MCF 10A (cell line): ENCODE data around the gene CD99. TPM values are rescaled to one million over a fixed set of nuclear protein-coding genes. Genes with fewer than 3 reads are reported as not detected.

Experiments used
- BruUV-seq: library from RNA; stranded (reverse); fragments of 400-500 nt; replicated peaks from 2 replicates; lab custom pipeline; 2021; lab: Mats Ljungman, UMichigan
- CTCF ChIA-PET: fragments of 300-600 bp; sonication (Branson Sonifier 250); formaldehyde crosslinking; extraction: SDS; loops from one replicate; lab custom pipeline; 2021; ENCODE audit warnings: antibody characterized with exemption, inconsistent platforms; lab: Yijun Ruan, JAX
- POLR2A ChIA-PET: fragments of 300-600, 350-650 bp; sonication (Branson Sonifier 250); formaldehyde crosslinking; extraction: SDS; loops from one replicate; lab custom pipeline; 2020; ENCODE audit warnings: antibody characterized with exemption, inconsistent platforms; lab: Yijun Ruan, JAX
- DNase-seq: peaks from one replicate; pipeline ENCODE4 v3.0.0-alpha.2; 2018; ENCODE audit not compliant: unreplicated experiment
- H3K27ac Mint-ChIP-seq: one replicate; pipeline ENCODE4 v1.8.0; 2022; ENCODE audit warnings: mild to moderate bottlenecking, low read depth, mixed read lengths; ENCODE audit not compliant: unreplicated experiment
- H3K27me3 Mint-ChIP-seq: one replicate; pipeline ENCODE4 v1.8.0; 2022; ENCODE audit warnings: mixed read lengths; ENCODE audit not compliant: insufficient read depth, unreplicated experiment
- H3K36me3 Mint-ChIP-seq: one replicate; pipeline ENCODE4 v1.8.0; 2022; ENCODE audit warnings: mild to moderate bottlenecking, moderate library complexity, mixed read lengths; ENCODE audit not compliant: insufficient read depth, unreplicated experiment
- H3K4me1 Mint-ChIP-seq: one replicate; pipeline ENCODE4 v1.8.0; 2022; ENCODE audit warnings: mixed read lengths; ENCODE audit not compliant: insufficient read depth, unreplicated experiment
- H3K4me3 Mint-ChIP-seq: one replicate; pipeline ENCODE4 v1.8.0; 2022; ENCODE audit warnings: mild to moderate bottlenecking, moderate library complexity, mixed read lengths; ENCODE audit not compliant: unreplicated experiment
- H3K9me3 Mint-ChIP-seq: one replicate; pipeline ENCODE4 v1.8.0; 2022; ENCODE audit warnings: mixed read lengths; ENCODE audit not compliant: unreplicated experiment
- intact Hi-C: fragments of 100-400 bp; cut with micrococcal nuclease; formaldehyde crosslinking; loops from 2 replicates; pipeline ENCODE4 v1.14.1; 2022
- total RNA-seq: library from RNA; stranded (reverse); gene quantifications from 2 replicates; pipeline ENCODE4 v1.2.3, GENCODE V29; 2022
- TF ChIP-seq, protein P1 (sequence below): fragments of 200-600 bp; IDR thresholded peaks from one replicate; pipeline ENCODE4 v1.8.0; 2022; ENCODE audit warnings: antibody characterized with exemption, mild to moderate bottlenecking; ENCODE audit not compliant: unreplicated experiment

Gene CD99
- total RNA-seq, 1 experiment from 2014 or later: 176 TPM

DNA sequence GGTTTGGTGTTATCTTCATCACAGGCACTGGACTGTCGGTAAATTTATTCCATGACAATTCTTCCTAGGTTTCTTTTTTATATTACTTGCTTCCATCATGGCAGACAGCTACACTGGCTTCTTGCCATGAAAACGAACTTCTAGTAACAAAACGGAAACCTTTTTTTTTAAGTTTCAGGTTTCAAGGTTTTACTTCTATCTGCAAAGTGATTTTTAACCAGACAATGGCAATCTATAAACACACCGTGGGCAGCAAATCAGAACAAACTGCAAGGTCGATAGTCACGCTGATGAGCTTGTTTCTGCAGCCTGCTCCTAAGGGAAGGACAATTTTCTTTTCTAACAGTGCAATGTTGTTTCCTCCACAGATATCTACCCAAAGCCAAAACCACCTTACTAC, 90.6 kb downstream of the CD99 start:
- no peak overlapping the region for H3K4me3 Mint-ChIP-seq
- no peak for DNase-seq
- H3K4me1 Mint-ChIP-seq: peaks cover 5% of the 10 kb centered on the region
- TF ChIP-seq, protein P1, sequence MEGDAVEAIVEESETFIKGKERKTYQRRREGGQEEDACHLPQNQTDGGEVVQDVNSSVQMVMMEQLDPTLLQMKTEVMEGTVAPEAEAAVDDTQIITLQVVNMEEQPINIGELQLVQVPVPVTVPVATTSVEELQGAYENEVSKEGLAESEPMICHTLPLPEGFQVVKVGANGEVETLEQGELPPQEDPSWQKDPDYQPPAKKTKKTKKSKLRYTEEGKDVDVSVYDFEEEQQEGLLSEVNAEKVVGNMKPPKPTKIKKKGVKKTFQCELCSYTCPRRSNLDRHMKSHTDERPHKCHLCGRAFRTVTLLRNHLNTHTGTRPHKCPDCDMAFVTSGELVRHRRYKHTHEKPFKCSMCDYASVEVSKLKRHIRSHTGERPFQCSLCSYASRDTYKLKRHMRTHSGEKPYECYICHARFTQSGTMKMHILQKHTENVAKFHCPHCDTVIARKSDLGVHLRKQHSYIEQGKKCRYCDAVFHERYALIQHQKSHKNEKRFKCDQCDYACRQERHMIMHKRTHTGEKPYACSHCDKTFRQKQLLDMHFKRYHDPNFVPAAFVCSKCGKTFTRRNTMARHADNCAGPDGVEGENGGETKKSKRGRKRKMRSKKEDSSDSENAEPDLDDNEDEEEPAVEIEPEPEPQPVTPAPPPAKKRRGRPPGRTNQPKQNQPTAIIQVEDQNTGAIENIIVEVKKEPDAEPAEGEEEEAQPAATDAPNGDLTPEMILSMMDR: no peak
- ChIA-PET CTCF (interaction anchor here (0.8 to 1.4 kb wide), 2 partner anchors 31 to 38 kb away, joined by 3 to 5 read pairs; no protein-coding TSS in a partner anchor), POLR2A (interaction anchor here (0.9 kb wide), 1 partner anchor 14 kb away, joined by 3 read pairs; no protein-coding TSS in a partner anchor)
- no TSS peak for BruUV-seq
- no peak overlapping the region for H3K27ac Mint-ChIP-seq
- H3K27me3 Mint-ChIP-seq: no peaks in the 10 kb centered on the region
- no peaks in the 10 kb centered on the region for H3K9me3 Mint-ChIP-seq
- intact Hi-C loops: no loop called here
- peaks cover 5% of the 10 kb centered on the region for H3K36me3 Mint-ChIP-seq

DNA sequence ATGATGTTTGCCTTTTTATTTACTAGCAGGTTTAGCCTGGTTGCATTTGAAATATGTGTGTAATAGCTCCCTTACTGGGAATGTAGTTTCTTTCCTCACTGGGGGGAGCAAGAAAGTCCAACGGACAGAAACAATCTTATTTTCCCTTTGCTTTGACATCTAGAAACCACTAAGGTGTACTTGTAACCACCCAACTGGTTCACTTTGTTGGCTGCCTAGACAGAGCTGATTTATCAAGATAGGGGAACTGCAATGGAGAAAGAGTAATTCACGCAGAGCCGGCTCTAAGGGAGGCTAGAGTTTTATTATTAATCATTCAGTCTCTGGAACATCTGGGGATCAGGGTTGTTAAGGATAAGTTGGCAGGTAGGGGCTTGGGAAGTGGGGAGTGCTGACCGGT, 91.1 kb downstream of the CD99 start:
- ChIA-PET CTCF (interaction anchor here (0.8 to 1.4 kb wide), 2 partner anchors 31 to 37 kb away, joined by 3 to 5 read pairs; no protein-coding TSS in a partner anchor), POLR2A (interaction anchor here (0.9 kb wide), 1 partner anchor 14 kb away, joined by 3 read pairs; no protein-coding TSS in a partner anchor)
- intact Hi-C loops: no loop called here
- H3K4me1 Mint-ChIP-seq: peaks cover 5% of the 10 kb centered on the region
- peaks cover 5% of the 10 kb centered on the region for H3K36me3 Mint-ChIP-seq
- DNase-seq: no peak
- H3K4me3 Mint-ChIP-seq: no peak overlapping the region
- H3K27me3 Mint-ChIP-seq: no peaks in the 10 kb centered on the region
- no peaks in the 10 kb centered on the region for H3K9me3 Mint-ChIP-seq
- TF ChIP-seq, protein P1: no peak
- no TSS peak for BruUV-seq
- H3K27ac Mint-ChIP-seq: no peak overlapping the region

DNA sequence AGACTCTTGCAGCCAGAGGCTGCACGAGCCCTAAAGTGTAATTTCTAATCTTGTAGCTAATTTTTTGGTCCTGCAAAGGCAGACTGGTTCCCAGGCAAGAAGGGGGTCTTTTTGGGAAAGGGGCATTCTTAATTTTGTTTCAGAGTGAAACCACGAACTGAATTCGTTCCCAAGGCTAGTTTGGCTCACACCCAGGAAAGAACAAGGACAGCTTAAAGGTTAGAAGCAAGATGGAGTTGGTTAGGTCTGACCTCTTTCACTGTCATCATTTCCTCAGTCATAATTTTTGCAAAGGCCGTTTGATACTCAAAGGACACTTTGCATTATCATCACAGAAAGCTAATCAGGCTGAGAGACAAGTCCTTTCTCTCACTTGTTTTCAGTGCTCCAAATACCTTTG, 91.7 kb downstream of the CD99 start:
- Mint-ChIP-seq H3K36me3 (peaks cover 5% of the 10 kb centered on the region), H3K9me3 (no peaks in the 10 kb centered on the region), H3K27me3 (no peaks in the 10 kb centered on the region), H3K27ac (no peak overlapping the region), H3K4me1 (peaks cover 5% of the 10 kb centered on the region), H3K4me3 (no peak overlapping the region)
- ChIA-PET POLR2A (no interaction called here), CTCF (interaction anchor here (1.4 kb wide), 1 partner anchor 30 kb away, joined by 5 read pairs; no protein-coding TSS in a partner anchor)
- no peak for DNase-seq
- TF ChIP-seq, protein P1: no peak
- intact Hi-C loops: no loop called here
- no TSS peak for BruUV-seq

DNA sequence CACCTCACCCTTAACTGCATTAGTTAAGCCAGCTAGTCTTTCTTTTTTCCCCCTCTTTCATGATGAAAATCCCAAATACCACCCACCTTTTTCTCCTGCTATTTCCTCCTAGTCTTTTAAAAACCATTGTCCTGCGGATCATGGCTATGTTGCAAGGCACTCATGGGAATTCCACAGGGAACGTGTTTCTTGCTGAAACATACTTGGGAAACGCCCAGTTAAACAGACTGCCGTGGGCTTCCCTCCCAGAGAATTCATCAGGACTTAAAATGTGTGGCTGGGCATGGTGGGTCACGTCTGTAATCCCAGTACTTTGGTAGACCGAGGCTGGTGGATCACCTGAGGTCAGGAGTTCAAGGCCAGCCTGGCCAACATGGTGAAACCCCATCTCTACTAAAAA, 92.9 kb downstream of the CD99 start:
- no peak for DNase-seq
- CTCF ChIA-PET: no interaction called here
- no peak overlapping the region for H3K27ac Mint-ChIP-seq
- POLR2A ChIA-PET: no interaction called here
- BruUV-seq: no TSS peak
- H3K4me3 Mint-ChIP-seq: no peak overlapping the region
- intact Hi-C loops: no loop called here
- no peaks in the 10 kb centered on the region for H3K9me3 Mint-ChIP-seq
- H3K36me3 Mint-ChIP-seq: peaks cover 5% of the 10 kb centered on the region
- TF ChIP-seq, protein P1: no peak
- no peaks in the 10 kb centered on the region for H3K27me3 Mint-ChIP-seq
- peaks cover 5% of the 10 kb centered on the region for H3K4me1 Mint-ChIP-seq
